ENCODE results near the gene ADTRP. TPM values are rescaled to one million over a fixed set of nuclear protein-coding genes. Genes with fewer than 3 reads are reported as not detected.

ADTRP gene
- total RNA-seq, result 0.33 TPM
- long read RNA-seq, result 0 reads

GRCh38 chr6:11778648-11779328 is at the start of gene ADTRP:
ADTRP (minus strand) TSS chr6:11778803; CDS start chr6:11778759, 44 bp downstream.
- TF ChIP-seq CTCF (IDR thresholded peaks at IDR 0.05; ENCODE audit: borderline replicate concordance), result no peak
- no peak within 1 kb of the TSS for H3K27ac ChIP-seq (replicated peaks)
- H3K4me3 ChIP-seq, result no peak within 1 kb of the TSS
- intact Hi-C loops (cut with micrococcal nuclease), result no loop called here
- no peaks in the 10 kb centered on the region for H3K9me3 ChIP-seq (replicated peaks)
- no peaks in the 10 kb centered on the region for H3K36me3 ChIP-seq
- DNase-seq, result no peak
- peaks cover 1% of the 10 kb centered on the region for H3K27me3 ChIP-seq (ENCODE audit: low read depth)
- H3K4me1 ChIP-seq, result peaks cover 6% of the 10 kb centered on the region

- no peaks in the 10 kb centered on the region for H3K27me3 ChIP-seq (ENCODE audit: low read depth)
- H3K4me3 ChIP-seq, result no peak overlapping the region
- no peak overlapping the region for H3K27ac ChIP-seq (replicated peaks)
- TF ChIP-seq CTCF (IDR thresholded peaks at IDR 0.05; ENCODE audit: borderline replicate concordance), result no peak
- no peaks in the 10 kb centered on the region for H3K36me3 ChIP-seq
- no peaks in the 10 kb centered on the region for H3K9me3 ChIP-seq (replicated peaks)
- intact Hi-C loops (cut with micrococcal nuclease), result no loop called here
- H3K4me1 ChIP-seq, result no peaks in the 10 kb centered on the region
- DNase-seq, result no peak
These were observed 48.2 kb upstream of the ADTRP start for GRCh38 chr6:11826779-11827178.

- no peaks in the 10 kb centered on the region for H3K9me3 ChIP-seq (replicated peaks)
- intact Hi-C loops (cut with micrococcal nuclease), result no loop called here
- no peak for TF ChIP-seq CTCF (IDR thresholded peaks at IDR 0.05; ENCODE audit: borderline replicate concordance)
These were observed 46.4 kb upstream of the ADTRP start for GRCh38 chr6:11824986-11825385.

GRCh38 chr6:11822346-11822745 is 43.7 kb upstream of the ADTRP start:
- Histone ChIP-seq H3K4me3 (no peak overlapping the region), H3K9me3 (replicated peaks) (no peaks in the 10 kb centered on the region), H3K4me1 (no peaks in the 10 kb centered on the region), H3K27me3 (ENCODE audit: low read depth) (no peaks in the 10 kb centered on the region), H3K27ac (replicated peaks) (no peak overlapping the region), H3K36me3 (no peaks in the 10 kb centered on the region)
- intact Hi-C loops (cut with micrococcal nuclease), result no loop called here
- no peak for DNase-seq
- TF ChIP-seq CTCF (IDR thresholded peaks at IDR 0.05; ENCODE audit: borderline replicate concordance), result peak; percentile 47

More at GRCh38 chr6:11824986-11825385, 46.4 kb upstream of the ADTRP start:
- Histone ChIP-seq H3K27me3 (ENCODE audit: low read depth) (no peaks in the 10 kb centered on the region), H3K4me1 (no peaks in the 10 kb centered on the region), H3K27ac (replicated peaks) (no peak overlapping the region), H3K36me3 (no peaks in the 10 kb centered on the region), H3K4me3 (no peak overlapping the region)
- DNase-seq, result no peak

- DNase-seq, result no peak
- no peaks in the 10 kb centered on the region for H3K27me3 ChIP-seq (ENCODE audit: low read depth)
- intact Hi-C loops (cut with micrococcal nuclease), result no loop called here
- H3K4me1 ChIP-seq, result no peaks in the 10 kb centered on the region
- H3K4me3 ChIP-seq, result no peak overlapping the region
- TF ChIP-seq CTCF (IDR thresholded peaks at IDR 0.05; ENCODE audit: borderline replicate concordance), result no peak
- no peaks in the 10 kb centered on the region for H3K36me3 ChIP-seq
- H3K27ac ChIP-seq (replicated peaks), result no peak overlapping the region
- no peaks in the 10 kb centered on the region for H3K9me3 ChIP-seq (replicated peaks)
These were observed 43.2 kb upstream of the ADTRP start for GRCh38 chr6:11821781-11822180.
